K562 (cell line): ENCODE data around the gene FOXS1. TPM values are rescaled to one million over a fixed set of nuclear protein-coding genes. Genes with fewer than 3 reads are reported as not detected.
A peak's percentile ranks its signal among the peaks of the same experiment; 100 is the strongest.

Experiments
- CHD7 ChIP-seq: fragments of 200-600 bp; sonication (generic); IDR thresholded peaks from one replicate; pipeline ENCODE4 v1.6.1; 2012; ENCODE audit warnings: mild to moderate bottlenecking, low read depth, low read length, inconsistent platforms
- FOXP4 ChIP-seq: sonication (generic); formaldehyde crosslinking; IDR thresholded peaks from 2 replicates; pipeline ENCODE4 v1.8.0; 2022; ENCODE audit warnings: mild to moderate bottlenecking, missing genetic modification reagents, borderline replicate concordance
- HDAC1 ChIP-seq, 2 experiments: fragments of 450-650 bp; IDR thresholded peaks; 2 replicates each; pipeline ENCODE4 v1.6.1; 2016 to 2017; ENCODE audit warnings: inconsistent platforms in 1 of 2, mild to moderate bottlenecking in 1 of 2, moderate library complexity in 1 of 2
- MBD1 ChIP-seq: fragments of 250-450 bp; sonication (Bioruptor Pico); IDR thresholded peaks from 2 replicates; pipeline ENCODE4 v1.8.0; 2022; ENCODE audit warnings: inconsistent platforms
- NR0B1 ChIP-seq: fragments of 450-650 bp; IDR thresholded peaks from one replicate; pipeline ENCODE4 v1.6.1; 2018; ENCODE audit warnings: mild to moderate bottlenecking, moderate library complexity; ENCODE audit not compliant: partially characterized antibody
- POLR2AphosphoS2 ChIP-seq: IDR thresholded peaks from 2 replicates; pipeline ENCODE4 v1.6.1; 2012; ENCODE audit warnings: low read length, improper control_type of control experiment
- TSC22D4 ChIP-seq: fragments of 450-650 bp; IDR thresholded peaks from 2 replicates; pipeline ENCODE4 v1.6.1; 2016; ENCODE audit warnings: missing genetic modification characterization, missing biosample characterization, control low read depth
- polyA plus RNA-seq, 8 experiments: library from polyadenylated mRNA; depleted of rRNA in 4 of 8; stranded (reverse) in 5 of 8; unstranded in 3 of 8; fragments of >200 nt; fragmentation: Nextera tagmentation in 2 of 8; fragmentation: Illumina TruSeq in 1 of 8; extraction: Ambion mirVana in 2 of 8; extraction: Trizol in 1 of 8; gene quantifications; 2 replicates each; pipeline versions ENCODE4 v1.2.1 to v1.2.3, GENCODE V29; 2011 to 2014; ENCODE audit warnings: inconsistent platforms in 1 of 8, missing spikeins in 1 of 8
- total RNA-seq, 7 experiments: library from RNA; depleted of rRNA in 6 of 7; stranded (reverse); fragments of >200 nt in 6 of 7; fragmentation: Illumina TruSeq in 2 of 7; extraction: Trizol in 2 of 7; gene quantifications; 2 replicates each; pipeline versions ENCODE4 v1.2.1 to v1.2.3, GENCODE V29; 2011 to 2021; ENCODE audit warnings: low replicate concordance in 1 of 7

The FOXS1 gene
- total and polyA plus RNA-seq, 9 of the 15 experiments (the other 6 are each of a cell fraction or from before 2014, with no cell fraction given), result not detected

GRCh38 chr20:31879143-31879987, 34.0 kb upstream of the FOXS1 start (continued):
- TF ChIP-seq NR0B1 (no peak), TSC22D4 (tag) (no peak), CHD7 (no peak), MBD1 (CRISPR knock-in tag) (no peak), FOXP4 (CRISPR knock-in tag) (0 out of 2 replicates have a peak, but pooled peaks have one; percentile 49), POLR2AphosphoS2 (no peak), HDAC1 (IDR thresholded peaks at IDR 0.05) (peak in 1 of 2 experiments; percentile 99; a peak in 2 of 4 replicates)
